ENCODE data around the gene PSMB5. TPM values are rescaled to one million over a fixed set of nuclear protein-coding genes. Genes with fewer than 3 reads are reported as not detected.

The PSMB5 gene
- total and polyA plus RNA-seq, 2 of the 13 experiments (the other 11 are each of a cell fraction or from before 2014, with no cell fraction given), result 705 to 871 TPM

DNA sequence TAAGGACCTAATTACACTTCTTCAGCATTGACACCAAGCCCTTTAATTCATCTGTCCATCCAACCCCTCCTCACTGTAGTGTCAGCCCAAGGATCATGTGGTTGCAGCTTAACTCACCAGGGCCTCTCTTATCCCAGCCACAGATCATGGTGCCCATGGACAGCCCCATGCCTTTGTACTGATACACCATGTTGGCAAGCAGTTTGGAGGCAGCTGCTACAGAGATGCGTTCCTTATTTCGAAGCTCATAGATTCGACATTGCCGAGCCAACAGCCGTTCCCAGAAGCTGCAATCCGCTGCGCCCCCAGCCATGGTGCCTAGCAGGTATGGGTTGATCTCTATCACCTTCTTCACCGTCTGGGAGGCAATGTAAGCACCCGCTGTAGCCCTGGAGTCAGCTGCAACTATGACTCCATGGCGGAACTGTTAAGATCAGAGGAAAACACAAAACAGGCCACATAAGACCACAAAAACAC lies 1.4 kb downstream of the PSMB5 start (continued):
- no peak for TF ChIP-seq PRDM10 (CRISPR knock-in tag; IDR thresholded peaks at IDR 0.05; ENCODE audit: low read depth)
- 0 out of 2 replicates have a peak, but pooled peaks have one; percentile 36 for TF ChIP-seq RELA (CRISPR knock-in tag; IDR thresholded peaks at IDR 0.05)
- no peak for TF ChIP-seq ZNF883 (CRISPR knock-in tag; IDR thresholded peaks at IDR 0.05; ENCODE audit: not compliant biosample characterization)
- TF ChIP-seq CENPX (CRISPR knock-in tag; IDR thresholded peaks at IDR 0.05), result no peak
- TF ChIP-seq TBX3 (IDR thresholded peaks at IDR 0.05; ENCODE audit: borderline replicate concordance), result no peak
- TF ChIP-seq NCOA2 (CRISPR knock-in tag; IDR thresholded peaks at IDR 0.05), result peak; percentile 21; the same call in 1 of the 2 replicates
- TF ChIP-seq ZBTB4 (CRISPR knock-in tag; IDR thresholded peaks at IDR 0.05; ENCODE audit: borderline replicate concordance), result no peak
- TF ChIP-seq ZNF207 (IDR thresholded peaks at IDR 0.05; ENCODE audit: borderline replicate concordance), result no peak
- TF ChIP-seq TBL1XR1 (IDR thresholded peaks at IDR 0.05; ENCODE audit: borderline replicate concordance, low read length, partially characterized antibody), result no peak
- no peak for TF ChIP-seq NBN (conservative IDR thresholded peaks at IDR 0.05)
- TF ChIP-seq KDM1A (CRISPR knock-in tag; IDR thresholded peaks at IDR 0.05), result no peak
- TF ChIP-seq ATF3 (CRISPR knock-in tag; IDR thresholded peaks at IDR 0.05), result no peak
- no peak for TF ChIP-seq SIN3B (IDR thresholded peaks at IDR 0.05; ENCODE audit: low read length)
- TF ChIP-seq EED (CRISPR knock-in tag; IDR thresholded peaks at IDR 0.05), result peak; percentile 72; the same call in 1 of the 2 replicates
- TF ChIP-seq, protein P1, sequence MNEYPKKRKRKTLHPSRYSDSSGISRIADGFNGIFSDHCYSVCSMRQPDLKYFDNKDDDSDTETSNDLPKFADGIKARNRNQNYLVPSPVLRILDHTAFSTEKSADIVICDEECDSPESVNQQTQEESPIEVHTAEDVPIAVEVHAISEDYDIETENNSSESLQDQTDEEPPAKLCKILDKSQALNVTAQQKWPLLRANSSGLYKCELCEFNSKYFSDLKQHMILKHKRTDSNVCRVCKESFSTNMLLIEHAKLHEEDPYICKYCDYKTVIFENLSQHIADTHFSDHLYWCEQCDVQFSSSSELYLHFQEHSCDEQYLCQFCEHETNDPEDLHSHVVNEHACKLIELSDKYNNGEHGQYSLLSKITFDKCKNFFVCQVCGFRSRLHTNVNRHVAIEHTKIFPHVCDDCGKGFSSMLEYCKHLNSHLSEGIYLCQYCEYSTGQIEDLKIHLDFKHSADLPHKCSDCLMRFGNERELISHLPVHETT (CRISPR knock-in tag; conservative IDR thresholded peaks at IDR 0.05), result 0 out of 2 replicates have a peak, but pooled peaks have one; percentile 52
- TF ChIP-seq PAWR (CRISPR knock-in tag; IDR thresholded peaks at IDR 0.05; ENCODE audit: borderline replicate concordance), result no peak
- no peak for TF ChIP-seq ZNF792 (CRISPR knock-in tag; IDR thresholded peaks at IDR 0.05)
- no peak for TF ChIP-seq HNRNPK (IDR thresholded peaks at IDR 0.05; ENCODE audit: low read depth, low read length, poor library complexity, severe bottlenecking)
- TF ChIP-seq MED13 (CRISPR knock-in tag; IDR thresholded peaks at IDR 0.05), result no peak
- TF ChIP-seq ETV5 (CRISPR knock-in tag; IDR thresholded peaks at IDR 0.05; ENCODE audit: borderline replicate concordance), result peak; percentile 31; the same call in 1 of the 2 replicates
- TF ChIP-seq XRCC5 (optimal IDR thresholded peaks at IDR 0.05; ENCODE audit: low read length), result no peak
